NB4 (cell line): Measurements from ENCODE around the gene ROBO3.

Experiments
- MYC ChIP-seq: IDR thresholded peaks from 2 replicates; pipeline ENCODE4 v1.6.1; 2011; ENCODE audit warnings: low read depth, low read length
- TF ChIP-seq, protein P1 (sequence below): IDR thresholded peaks from one replicate; pipeline ENCODE4 v1.5.1; 2012; ENCODE audit warnings: low read depth, low read length

DNA sequence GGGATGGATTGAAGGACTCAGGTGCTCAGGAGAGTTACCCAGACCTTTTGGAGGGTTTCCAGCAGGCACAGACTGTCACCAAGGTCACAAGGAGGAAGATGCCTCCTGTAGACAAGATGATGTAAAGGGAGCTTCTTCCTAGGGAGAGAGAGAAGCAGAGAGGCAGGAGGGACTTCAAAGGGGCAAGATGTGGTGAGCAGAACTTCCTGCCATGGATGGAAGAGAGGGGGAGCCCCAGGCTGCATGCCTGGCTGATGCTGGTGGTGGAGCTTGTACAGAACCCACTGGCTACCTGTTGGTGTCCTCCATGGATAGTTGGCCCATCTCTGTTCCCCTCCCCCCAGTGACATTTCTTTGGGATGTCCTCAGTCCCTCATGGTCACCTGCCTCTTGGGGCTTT is 58.1 kb downstream of the ROBO3 start:
- TF ChIP-seq, protein P1, sequence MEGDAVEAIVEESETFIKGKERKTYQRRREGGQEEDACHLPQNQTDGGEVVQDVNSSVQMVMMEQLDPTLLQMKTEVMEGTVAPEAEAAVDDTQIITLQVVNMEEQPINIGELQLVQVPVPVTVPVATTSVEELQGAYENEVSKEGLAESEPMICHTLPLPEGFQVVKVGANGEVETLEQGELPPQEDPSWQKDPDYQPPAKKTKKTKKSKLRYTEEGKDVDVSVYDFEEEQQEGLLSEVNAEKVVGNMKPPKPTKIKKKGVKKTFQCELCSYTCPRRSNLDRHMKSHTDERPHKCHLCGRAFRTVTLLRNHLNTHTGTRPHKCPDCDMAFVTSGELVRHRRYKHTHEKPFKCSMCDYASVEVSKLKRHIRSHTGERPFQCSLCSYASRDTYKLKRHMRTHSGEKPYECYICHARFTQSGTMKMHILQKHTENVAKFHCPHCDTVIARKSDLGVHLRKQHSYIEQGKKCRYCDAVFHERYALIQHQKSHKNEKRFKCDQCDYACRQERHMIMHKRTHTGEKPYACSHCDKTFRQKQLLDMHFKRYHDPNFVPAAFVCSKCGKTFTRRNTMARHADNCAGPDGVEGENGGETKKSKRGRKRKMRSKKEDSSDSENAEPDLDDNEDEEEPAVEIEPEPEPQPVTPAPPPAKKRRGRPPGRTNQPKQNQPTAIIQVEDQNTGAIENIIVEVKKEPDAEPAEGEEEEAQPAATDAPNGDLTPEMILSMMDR = no peak
- no peak for TF ChIP-seq MYC
